Suprapubic skin (tissue), 4 donors: ENCODE results near the gene MED22.

Experiments used
- POLR2A ChIP-seq, 2 donors: fragments of 450-650 bp; IDR thresholded peaks; one replicate each; pipeline ENCODE4 v1.6.1; 2017; ENCODE audit warnings: antibody characterized with exemption in 2 of 2, mild to moderate bottlenecking in 2 of 2, moderate library complexity in 2 of 2
- POLR2AphosphoS5 ChIP-seq, 3 donors: sonication (generic); formaldehyde crosslinking; IDR thresholded peaks; one replicate each; pipeline ENCODE4 v1.6.1; 2017; ENCODE audit warnings: antibody characterized with exemption in 3 of 3
- TF ChIP-seq, protein P1 (sequence below), 2 donors: fragments of 200-600 bp in 1 of 2; fragments of 450-650 bp in 1 of 2; sonication (generic) in 1 of 2; IDR thresholded peaks; one replicate each; pipeline ENCODE4 v1.5.1; 2016 to 2019; ENCODE audit warnings: antibody characterized with exemption in 2 of 2, mild to moderate bottlenecking in 1 of 2, moderate library complexity in 1 of 2

- TF ChIP-seq POLR2AphosphoS5 (IDR thresholded peaks at IDR 0.05) (no peak), POLR2A (IDR thresholded peaks at IDR 0.05) (no peak)
- TF ChIP-seq, protein P1, sequence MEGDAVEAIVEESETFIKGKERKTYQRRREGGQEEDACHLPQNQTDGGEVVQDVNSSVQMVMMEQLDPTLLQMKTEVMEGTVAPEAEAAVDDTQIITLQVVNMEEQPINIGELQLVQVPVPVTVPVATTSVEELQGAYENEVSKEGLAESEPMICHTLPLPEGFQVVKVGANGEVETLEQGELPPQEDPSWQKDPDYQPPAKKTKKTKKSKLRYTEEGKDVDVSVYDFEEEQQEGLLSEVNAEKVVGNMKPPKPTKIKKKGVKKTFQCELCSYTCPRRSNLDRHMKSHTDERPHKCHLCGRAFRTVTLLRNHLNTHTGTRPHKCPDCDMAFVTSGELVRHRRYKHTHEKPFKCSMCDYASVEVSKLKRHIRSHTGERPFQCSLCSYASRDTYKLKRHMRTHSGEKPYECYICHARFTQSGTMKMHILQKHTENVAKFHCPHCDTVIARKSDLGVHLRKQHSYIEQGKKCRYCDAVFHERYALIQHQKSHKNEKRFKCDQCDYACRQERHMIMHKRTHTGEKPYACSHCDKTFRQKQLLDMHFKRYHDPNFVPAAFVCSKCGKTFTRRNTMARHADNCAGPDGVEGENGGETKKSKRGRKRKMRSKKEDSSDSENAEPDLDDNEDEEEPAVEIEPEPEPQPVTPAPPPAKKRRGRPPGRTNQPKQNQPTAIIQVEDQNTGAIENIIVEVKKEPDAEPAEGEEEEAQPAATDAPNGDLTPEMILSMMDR (IDR thresholded peaks at IDR 0.05) = no peak
Observed at GRCh38 chr9:133333011-133333410, 14.9 kb downstream of the MED22 start.
